Middle frontal gyrus (tissue), 1 donor: ENCODE results near the gene WSCD2.

ENCODE experiments used
- DNase-seq: peaks from one replicate; pipeline ENCODE4 v3.0.0-alpha.2; 2015; ENCODE audit warnings: low spot score; ENCODE audit errors: extremely low spot score

Gene WSCD2

GRCh38 chr12:108232565-108232964 is 103.5 kb downstream of the WSCD2 start:
- no peak for DNase-seq

GRCh38 chr12:108234158-108234557 is 105.1 kb downstream of the WSCD2 start:
- no peak for DNase-seq

- no peak for DNase-seq
Observed at GRCh38 chr12:108235197-108235984, 106.3 kb downstream of the WSCD2 start.

GRCh38 chr12:108235985-108236263 is 106.8 kb downstream of the WSCD2 start:
- no peak for DNase-seq

- no peak for DNase-seq
Observed at GRCh38 chr12:108236366-108236765, 107.3 kb downstream of the WSCD2 start.

- DNase-seq: no peak
Observed at GRCh38 chr12:108237272-108237671, 108.2 kb downstream of the WSCD2 start.

GRCh38 chr12:108238474-108238873 is 109.4 kb downstream of the WSCD2 start:
- no peak for DNase-seq

- DNase-seq: no peak
Observed at GRCh38 chr12:108239378-108239777, 110.3 kb downstream of the WSCD2 start.

GRCh38 chr12:108240027-108240785 is 111.1 kb downstream of the WSCD2 start:
- DNase-seq: no peak

- no peak for DNase-seq
Observed at GRCh38 chr12:108240928-108241327, 111.8 kb downstream of the WSCD2 start.

GRCh38 chr12:108241986-108242703 is 113.1 kb downstream of the WSCD2 start:
- DNase-seq: no peak

- no peak for DNase-seq
Observed at GRCh38 chr12:108247130-108247529, 118.0 kb downstream of the WSCD2 start.

- DNase-seq: no peak
Observed at GRCh38 chr12:108248011-108248410, 118.9 kb downstream of the WSCD2 start.

- no peak for DNase-seq
Observed at GRCh38 chr12:108252523-108252922, 123.4 kb downstream of the WSCD2 start.

- DNase-seq: peak; percentile 23
Observed at GRCh38 chr12:108253540-108253939, 124.5 kb downstream of the WSCD2 start.

GRCh38 chr12:108254030-108254429 is 124.9 kb downstream of the WSCD2 start:
- DNase-seq: no peak

- DNase-seq: no peak
Observed at GRCh38 chr12:108254517-108255251, 125.6 kb downstream of the WSCD2 start.

GRCh38 chr12:108255252-108255602 is 126.1 kb downstream of the WSCD2 start:
- no peak for DNase-seq

- DNase-seq: no peak
Observed at GRCh38 chr12:108257004-108257403, 127.9 kb downstream of the WSCD2 start.

GRCh38 chr12:108257610-108258106 is 128.6 kb downstream of the WSCD2 start:
- no peak for DNase-seq

GRCh38 chr12:108260039-108260438 is 131.0 kb downstream of the WSCD2 start:
- no peak for DNase-seq
